ENCODE measurements around the gene PTPN2.

DNA sequence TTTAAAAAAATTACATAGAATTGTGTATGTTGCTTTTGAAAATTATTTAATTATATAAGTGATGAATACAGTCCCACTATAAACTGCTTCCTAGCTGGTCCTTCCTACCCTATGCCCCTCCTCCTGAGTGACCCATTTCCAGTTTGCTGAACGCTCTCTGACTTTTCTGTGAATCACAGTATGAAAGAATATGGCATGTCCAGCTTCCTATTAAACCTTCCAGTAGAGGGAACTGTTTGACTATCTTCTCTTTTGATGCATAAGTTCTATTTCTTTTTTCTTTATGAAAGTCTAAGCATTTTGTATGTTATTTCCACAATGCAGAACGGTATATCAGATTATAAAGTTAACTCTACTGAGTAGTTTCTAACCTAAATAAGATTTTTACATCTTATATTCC is 139.9 kb downstream of the PTPN2 start:
- TF ChIP-seq CTCF (IDR thresholded peaks at IDR 0.05; ENCODE audit: borderline replicate concordance, extremely low read depth, low read length, poor library complexity, severe bottlenecking) (peak; percentile 77), EZH2 (IDR thresholded peaks at IDR 0.05; ENCODE audit: borderline replicate concordance, low read depth, low read length, severe bottlenecking) (no peak)
